ENCODE measurements around the gene SH3BGR.

The SH3BGR gene

GRCh38 chr21:39447264-39447663 lies 4.5 kb upstream of the SH3BGR start:
- TF ChIP-seq GATA2 (IDR thresholded peaks at IDR 0.05; ENCODE audit: low read depth, low read length) (no peak), GATA3 (IDR thresholded peaks at IDR 0.05; ENCODE audit: low read depth, low read length) (no peak)

- no peak for TF ChIP-seq GATA2 (IDR thresholded peaks at IDR 0.05; ENCODE audit: low read depth, low read length)
- no peak for TF ChIP-seq GATA3 (IDR thresholded peaks at IDR 0.05; ENCODE audit: low read depth, low read length)
These were observed 618 bp downstream of the SH3BGR start for GRCh38 chr21:39452207-39452969.

- TF ChIP-seq GATA3 (IDR thresholded peaks at IDR 0.05; ENCODE audit: low read depth, low read length) (no peak), GATA2 (IDR thresholded peaks at IDR 0.05; ENCODE audit: low read depth, low read length) (no peak)
These were observed 1.2 kb downstream of the SH3BGR start for GRCh38 chr21:39452970-39453342.

GRCh38 chr21:39453571-39454179 lies 1.9 kb downstream of the SH3BGR start:
- TF ChIP-seq GATA3 (IDR thresholded peaks at IDR 0.05; ENCODE audit: low read depth, low read length) (no peak), GATA2 (IDR thresholded peaks at IDR 0.05; ENCODE audit: low read depth, low read length) (no peak)

- TF ChIP-seq GATA2 (IDR thresholded peaks at IDR 0.05; ENCODE audit: low read depth, low read length) (no peak), GATA3 (IDR thresholded peaks at IDR 0.05; ENCODE audit: low read depth, low read length) (no peak)
These were observed 3.3 kb downstream of the SH3BGR start for GRCh38 chr21:39454949-39455668.

GRCh38 chr21:39456665-39457064 lies 4.9 kb downstream of the SH3BGR start:
- TF ChIP-seq GATA3 (IDR thresholded peaks at IDR 0.05; ENCODE audit: low read depth, low read length), result no peak
- no peak for TF ChIP-seq GATA2 (IDR thresholded peaks at IDR 0.05; ENCODE audit: low read depth, low read length)

- TF ChIP-seq GATA3 (IDR thresholded peaks at IDR 0.05; ENCODE audit: low read depth, low read length) (no peak), GATA2 (IDR thresholded peaks at IDR 0.05; ENCODE audit: low read depth, low read length) (no peak)
These were observed 9.6 kb downstream of the SH3BGR start for GRCh38 chr21:39461419-39461818.

- TF ChIP-seq GATA2 (IDR thresholded peaks at IDR 0.05; ENCODE audit: low read depth, low read length) (no peak), GATA3 (IDR thresholded peaks at IDR 0.05; ENCODE audit: low read depth, low read length) (no peak)
These were observed 11.5 kb downstream of the SH3BGR start for GRCh38 chr21:39463308-39463707.

GRCh38 chr21:39466584-39466983 lies 14.8 kb downstream of the SH3BGR start:
- TF ChIP-seq GATA2 (IDR thresholded peaks at IDR 0.05; ENCODE audit: low read depth, low read length), result no peak
- TF ChIP-seq GATA3 (IDR thresholded peaks at IDR 0.05; ENCODE audit: low read depth, low read length), result no peak

GRCh38 chr21:39467746-39468145 lies 16.0 kb downstream of the SH3BGR start:
- TF ChIP-seq GATA3 (IDR thresholded peaks at IDR 0.05; ENCODE audit: low read depth, low read length), result no peak
- TF ChIP-seq GATA2 (IDR thresholded peaks at IDR 0.05; ENCODE audit: low read depth, low read length), result no peak

GRCh38 chr21:39468559-39468958 lies 16.8 kb downstream of the SH3BGR start:
- TF ChIP-seq GATA3 (IDR thresholded peaks at IDR 0.05; ENCODE audit: low read depth, low read length), result no peak

GRCh38 chr21:39471598-39471997 lies 19.8 kb downstream of the SH3BGR start:
- TF ChIP-seq GATA3 (IDR thresholded peaks at IDR 0.05; ENCODE audit: low read depth, low read length) (no peak), GATA2 (IDR thresholded peaks at IDR 0.05; ENCODE audit: low read depth, low read length) (no peak)

GRCh38 chr21:39472786-39473185 lies 21.0 kb downstream of the SH3BGR start:
- TF ChIP-seq GATA2 (IDR thresholded peaks at IDR 0.05; ENCODE audit: low read depth, low read length) (no peak), GATA3 (IDR thresholded peaks at IDR 0.05; ENCODE audit: low read depth, low read length) (no peak)

- no peak for TF ChIP-seq GATA3 (IDR thresholded peaks at IDR 0.05; ENCODE audit: low read depth, low read length)
- TF ChIP-seq GATA2 (IDR thresholded peaks at IDR 0.05; ENCODE audit: low read depth, low read length), result no peak
These were observed 22.8 kb downstream of the SH3BGR start for GRCh38 chr21:39474611-39475010.
